ENCODE measurements around the gene DCC.

DCC gene

DNA sequence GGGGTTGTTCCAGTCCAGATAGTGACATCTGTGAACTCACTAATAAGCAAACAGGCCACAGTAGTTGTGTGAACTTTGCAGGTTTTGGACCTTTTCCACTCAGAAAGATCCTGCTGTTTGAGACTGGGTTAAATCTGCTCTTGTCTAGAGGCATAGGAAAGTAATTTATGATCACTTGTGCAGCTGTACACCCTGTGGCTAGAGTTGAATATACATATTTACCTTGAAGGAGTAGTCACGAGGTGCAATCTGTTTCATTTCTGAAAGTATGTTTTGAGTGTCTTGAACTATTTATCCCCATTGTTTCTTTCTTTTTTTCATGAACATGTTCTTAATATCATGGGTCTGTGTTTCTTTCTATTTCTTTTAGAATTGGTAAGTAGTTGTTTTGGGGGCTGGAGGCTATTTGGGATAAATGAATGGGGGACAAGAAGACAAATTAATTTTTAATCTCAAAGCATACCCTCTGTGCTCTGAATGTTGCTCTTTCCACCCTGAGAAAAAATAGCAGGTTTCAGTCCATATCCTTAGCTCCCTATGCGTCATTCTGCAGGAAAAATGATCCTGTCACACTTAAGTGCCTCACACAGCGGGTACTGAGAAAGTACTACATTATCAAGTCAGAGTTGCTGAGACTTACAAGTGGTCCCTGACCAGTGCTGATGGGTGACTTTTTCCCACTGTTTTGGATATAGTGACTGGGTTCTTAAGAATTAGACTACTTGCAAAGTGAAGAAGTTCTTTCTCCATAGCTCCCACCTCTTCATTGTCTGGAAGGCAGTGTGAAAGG, 28.2 kb downstream of the DCC start:
- H3K4me3 ChIP-seq (replicated peaks; ENCODE audit: low read depth, low read length) = no peak overlapping the region
- TF ChIP-seq, protein P1, sequence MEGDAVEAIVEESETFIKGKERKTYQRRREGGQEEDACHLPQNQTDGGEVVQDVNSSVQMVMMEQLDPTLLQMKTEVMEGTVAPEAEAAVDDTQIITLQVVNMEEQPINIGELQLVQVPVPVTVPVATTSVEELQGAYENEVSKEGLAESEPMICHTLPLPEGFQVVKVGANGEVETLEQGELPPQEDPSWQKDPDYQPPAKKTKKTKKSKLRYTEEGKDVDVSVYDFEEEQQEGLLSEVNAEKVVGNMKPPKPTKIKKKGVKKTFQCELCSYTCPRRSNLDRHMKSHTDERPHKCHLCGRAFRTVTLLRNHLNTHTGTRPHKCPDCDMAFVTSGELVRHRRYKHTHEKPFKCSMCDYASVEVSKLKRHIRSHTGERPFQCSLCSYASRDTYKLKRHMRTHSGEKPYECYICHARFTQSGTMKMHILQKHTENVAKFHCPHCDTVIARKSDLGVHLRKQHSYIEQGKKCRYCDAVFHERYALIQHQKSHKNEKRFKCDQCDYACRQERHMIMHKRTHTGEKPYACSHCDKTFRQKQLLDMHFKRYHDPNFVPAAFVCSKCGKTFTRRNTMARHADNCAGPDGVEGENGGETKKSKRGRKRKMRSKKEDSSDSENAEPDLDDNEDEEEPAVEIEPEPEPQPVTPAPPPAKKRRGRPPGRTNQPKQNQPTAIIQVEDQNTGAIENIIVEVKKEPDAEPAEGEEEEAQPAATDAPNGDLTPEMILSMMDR (IDR thresholded peaks at IDR 0.05; ENCODE audit: low read depth, low read length, missing control alignments) = no peak
- DNase-seq (ENCODE audit: extremely low read depth, low read depth) = no peak

- TF ChIP-seq, protein P1 (IDR thresholded peaks at IDR 0.05; ENCODE audit: low read depth, low read length, missing control alignments) = no peak
- no peak for DNase-seq (ENCODE audit: extremely low read depth, low read depth)
- no peak overlapping the region for H3K4me3 ChIP-seq (replicated peaks; ENCODE audit: low read depth, low read length)
Observed at GRCh38 chr18:52370841-52371240, 30.8 kb downstream of the DCC start.

GRCh38 chr18:52376104-52376503, 36.1 kb downstream of the DCC start:
- TF ChIP-seq, protein P1 (IDR thresholded peaks at IDR 0.05; ENCODE audit: low read depth, low read length, missing control alignments) = no peak
- H3K4me3 ChIP-seq (replicated peaks; ENCODE audit: low read depth, low read length) = no peak overlapping the region

GRCh38 chr18:52377094-52377493, 37.1 kb downstream of the DCC start:
- H3K4me3 ChIP-seq (replicated peaks; ENCODE audit: low read depth, low read length) = no peak overlapping the region
- no peak for DNase-seq (ENCODE audit: extremely low read depth, low read depth)
- TF ChIP-seq, protein P1 (IDR thresholded peaks at IDR 0.05; ENCODE audit: low read depth, low read length, missing control alignments) = no peak

More at GRCh38 chr18:52376104-52376503, 36.1 kb downstream of the DCC start:
- DNase-seq (ENCODE audit: extremely low read depth, low read depth) = no peak

DNA sequence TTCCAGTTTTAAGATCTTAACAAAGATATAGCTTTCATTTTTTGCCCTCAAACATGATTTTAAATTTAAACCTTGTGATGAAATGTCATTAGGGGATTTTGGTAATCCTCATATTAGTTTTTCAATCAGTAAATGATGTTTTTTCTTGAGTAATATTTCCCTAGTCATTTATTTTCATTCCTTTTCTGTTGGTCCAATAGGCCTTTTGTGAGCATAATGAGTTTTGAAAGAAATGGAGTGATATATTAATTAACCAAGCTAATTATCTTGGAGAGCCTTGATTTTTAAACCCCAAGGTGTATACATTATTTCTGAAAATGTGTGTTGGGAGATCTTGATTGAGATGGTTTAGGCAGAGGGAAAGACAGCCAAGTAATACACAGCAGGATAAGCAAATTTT, 46.3 kb downstream of the DCC start:
- TF ChIP-seq, protein P1 (IDR thresholded peaks at IDR 0.05; ENCODE audit: low read depth, low read length, missing control alignments) = no peak

GRCh38 chr18:52387175-52387574, 47.2 kb downstream of the DCC start:
- TF ChIP-seq, protein P1 (IDR thresholded peaks at IDR 0.05; ENCODE audit: low read depth, low read length, missing control alignments) = no peak
- H3K4me3 ChIP-seq (replicated peaks; ENCODE audit: low read depth, low read length) = no peak overlapping the region
- no peak for DNase-seq (ENCODE audit: extremely low read depth, low read depth)

More for the DNA sequence above, 46.3 kb downstream of the DCC start:
- no peak for DNase-seq (ENCODE audit: extremely low read depth, low read depth)
- no peak overlapping the region for H3K4me3 ChIP-seq (replicated peaks; ENCODE audit: low read depth, low read length)

Measured in HFF-Myc (cell line).